Subcutaneous abdominal adipose tissue (tissue), 5 donors: ENCODE data around the gene USF1.

Experiments
- H3K27ac ChIP-seq: one replicate; pipeline ENCODE4 v1.7.0; 2013; ENCODE audit warnings: low read depth, mild to moderate bottlenecking, inconsistent platforms, low read length, moderate library complexity
- H3K27me3 ChIP-seq, 5 donors: one replicate each; pipeline ENCODE4 v1.7.0; 2013; ENCODE audit warnings: low read length in 5 of 5, inconsistent platforms in 1 of 5; ENCODE audit not compliant: control insufficient read depth in 5 of 5, insufficient read depth in 4 of 5
- H3K36me3 ChIP-seq, 5 donors: one replicate each; pipeline ENCODE4 v1.7.0; 2013; ENCODE audit warnings: low read length in 5 of 5; ENCODE audit not compliant: control insufficient read depth in 5 of 5, insufficient read depth in 5 of 5
- H3K4me1 ChIP-seq, 5 donors: one replicate each; pipeline ENCODE4 v1.7.0; 2013; ENCODE audit warnings: low read length in 5 of 5, mild to moderate bottlenecking in 3 of 5, moderate library complexity in 1 of 5; ENCODE audit not compliant: control insufficient read depth in 5 of 5, insufficient read depth in 5 of 5
- H3K4me3 ChIP-seq, 5 donors: one replicate each; pipeline ENCODE4 v1.7.0; 2013; ENCODE audit warnings: low read length in 5 of 5, low read depth in 1 of 5
- H3K9ac ChIP-seq, 5 donors: one replicate each; pipeline ENCODE4 v1.7.0; 2013; ENCODE audit warnings: low read length in 5 of 5, mild to moderate bottlenecking in 4 of 5, moderate library complexity in 3 of 5
- H3K9me3 ChIP-seq, 5 donors: one replicate each; pipeline ENCODE4 v1.7.0; 2013; ENCODE audit warnings: low read length in 5 of 5; ENCODE audit not compliant: control insufficient read depth in 5 of 5
- donor health status: healthy.
- donor health status: healthy.
- donor health status: healthy.
- donor health status: healthy.
- donor health status: healthy.

Gene USF1

DNA sequence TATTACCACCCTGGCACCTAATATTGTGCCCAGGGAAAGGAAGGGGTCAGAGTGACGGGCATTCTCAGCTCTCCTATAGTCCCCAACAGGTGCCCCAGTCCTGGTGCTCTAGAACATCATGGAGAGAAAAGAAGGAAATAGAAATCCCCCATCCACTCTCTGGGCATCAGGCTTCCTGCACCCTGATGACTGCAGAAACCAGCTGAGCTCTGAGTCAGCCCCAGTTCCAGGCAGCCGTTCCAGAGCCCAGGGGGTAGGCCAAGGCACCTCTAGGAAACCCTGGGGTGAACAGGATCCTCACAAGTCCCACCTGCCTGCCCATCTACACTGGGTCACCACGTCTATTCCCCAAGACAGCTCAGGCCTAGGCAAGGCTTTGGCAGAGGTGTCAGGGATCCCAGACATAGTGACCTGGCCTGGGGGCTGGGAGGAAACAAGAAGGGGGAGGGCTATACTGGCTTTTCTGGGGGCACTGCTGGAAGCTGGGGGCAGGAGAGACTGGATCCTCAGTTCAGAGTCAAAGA, 42.9 kb upstream of the USF1 start:
- no peaks in the 10 kb centered on the region for H3K9me3 ChIP-seq
- no peaks in the 10 kb centered on the region for H3K27me3 ChIP-seq
- no peaks in the 10 kb centered on the region for H3K36me3 ChIP-seq
- no peak overlapping the region for H3K9ac ChIP-seq
- no peak overlapping the region for H3K4me3 ChIP-seq
- H3K27ac ChIP-seq: no peak overlapping the region
- H3K4me1 ChIP-seq: peaks cover 0 to 8% (median 0%) of the 10 kb centered on the region in 5 donors

DNA sequence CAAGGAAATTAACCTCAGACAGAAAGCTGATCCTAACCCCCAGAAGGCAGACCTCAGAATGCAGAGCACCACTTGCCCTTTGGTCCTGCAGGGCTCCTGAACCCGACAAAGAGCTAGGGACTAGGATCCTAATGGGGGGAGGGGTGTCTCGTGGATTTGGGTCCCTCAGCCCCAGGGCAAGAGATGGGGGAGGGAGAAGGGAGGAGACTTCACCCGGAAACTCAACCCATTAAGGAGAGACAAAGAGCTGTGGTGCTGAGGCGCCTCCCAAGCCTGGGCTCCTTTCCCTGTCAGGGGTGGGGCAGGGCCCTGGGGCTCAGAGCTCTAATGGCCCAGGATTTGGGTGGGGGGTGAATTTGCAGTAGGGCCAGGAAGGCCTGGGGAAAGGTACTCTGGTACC, 40.7 kb upstream of the USF1 start:
- Histone ChIP-seq H3K4me3 (no peak overlapping the region), H3K36me3 (no peaks in the 10 kb centered on the region), H3K9me3 (no peaks in the 10 kb centered on the region), H3K27ac (no peak overlapping the region), H3K9ac (no peak overlapping the region), H3K27me3 (no peaks in the 10 kb centered on the region), H3K4me1 (peaks cover 0 to 12% (median 0%) of the 10 kb centered on the region in 5 donors)

DNA sequence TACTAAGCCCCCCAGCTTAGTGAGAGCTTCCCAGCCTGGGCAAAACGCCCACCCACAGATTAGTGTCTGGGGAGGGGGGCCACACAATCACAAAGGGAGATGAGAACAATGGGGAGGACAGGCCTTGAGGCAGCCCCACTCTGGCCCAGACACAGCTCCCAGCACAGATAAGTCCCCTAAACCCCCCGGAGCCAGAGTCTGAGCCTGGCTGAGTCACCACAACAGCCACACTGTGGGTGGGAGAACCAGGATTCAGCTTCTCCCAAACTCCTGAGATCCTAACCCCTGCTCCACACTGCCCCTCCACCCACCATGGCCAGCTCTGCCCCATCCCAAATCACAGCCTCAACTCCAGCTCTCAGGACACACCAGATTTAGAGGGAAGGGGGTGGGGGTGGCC, 39.4 kb upstream of the USF1 start:
- no peak overlapping the region for H3K4me3 ChIP-seq
- H3K27ac ChIP-seq: no peak overlapping the region
- no peaks in the 10 kb centered on the region for H3K9me3 ChIP-seq
- no peaks in the 10 kb centered on the region for H3K36me3 ChIP-seq
- H3K4me1 ChIP-seq: peaks cover 0 to 12% (median 0%) of the 10 kb centered on the region in 5 donors
- H3K9ac ChIP-seq: no peak overlapping the region
- no peaks in the 10 kb centered on the region for H3K27me3 ChIP-seq

- Histone ChIP-seq H3K4me3 (no peak overlapping the region), H3K4me1 (peaks cover 0 to 12% (median 0%) of the 10 kb centered on the region in 5 donors), H3K27ac (no peak overlapping the region), H3K9ac (no peak overlapping the region), H3K36me3 (no peaks in the 10 kb centered on the region), H3K27me3 (no peaks in the 10 kb centered on the region), H3K9me3 (no peaks in the 10 kb centered on the region)
These were observed 38.8 kb upstream of the USF1 start for GRCh38 chr1:161084597-161084988.

- Histone ChIP-seq H3K27ac (no peak overlapping the region), H3K4me3 (no peak overlapping the region), H3K9ac (no peak overlapping the region)
These were observed 38.2 kb upstream of the USF1 start for GRCh38 chr1:161083748-161084596.

GRCh38 chr1:161082996-161083747, 37.4 kb upstream of the USF1 start:
- Histone ChIP-seq H3K27ac (no peak overlapping the region), H3K9me3 (no peaks in the 10 kb centered on the region), H3K27me3 (peaks cover 0 to 3% (median 0%) of the 10 kb centered on the region in 5 donors), H3K4me1 (peaks cover 0 to 6% (median 0%) of the 10 kb centered on the region in 5 donors), H3K4me3 (no peak overlapping the region), H3K9ac (no peak overlapping the region), H3K36me3 (no peaks in the 10 kb centered on the region)

More at GRCh38 chr1:161083748-161084596, 38.2 kb upstream of the USF1 start:
- H3K4me1 ChIP-seq: peaks cover 0 to 10% (median 0%) of the 10 kb centered on the region in 5 donors
- no peaks in the 10 kb centered on the region for H3K36me3 ChIP-seq
- H3K9me3 ChIP-seq: no peaks in the 10 kb centered on the region
- H3K27me3 ChIP-seq: peaks cover 0 to 3% (median 0%) of the 10 kb centered on the region in 5 donors

GRCh38 chr1:161082483-161082882, 36.7 kb upstream of the USF1 start:
- H3K27ac ChIP-seq: no peak overlapping the region
- no peak overlapping the region for H3K4me3 ChIP-seq
- H3K27me3 ChIP-seq: peaks cover 0 to 3% (median 0%) of the 10 kb centered on the region in 5 donors
- H3K36me3 ChIP-seq: no peaks in the 10 kb centered on the region
- no peak overlapping the region for H3K9ac ChIP-seq
- no peaks in the 10 kb centered on the region for H3K9me3 ChIP-seq
- H3K4me1 ChIP-seq: peaks cover 0 to 6% (median 0%) of the 10 kb centered on the region in 5 donors

DNA sequence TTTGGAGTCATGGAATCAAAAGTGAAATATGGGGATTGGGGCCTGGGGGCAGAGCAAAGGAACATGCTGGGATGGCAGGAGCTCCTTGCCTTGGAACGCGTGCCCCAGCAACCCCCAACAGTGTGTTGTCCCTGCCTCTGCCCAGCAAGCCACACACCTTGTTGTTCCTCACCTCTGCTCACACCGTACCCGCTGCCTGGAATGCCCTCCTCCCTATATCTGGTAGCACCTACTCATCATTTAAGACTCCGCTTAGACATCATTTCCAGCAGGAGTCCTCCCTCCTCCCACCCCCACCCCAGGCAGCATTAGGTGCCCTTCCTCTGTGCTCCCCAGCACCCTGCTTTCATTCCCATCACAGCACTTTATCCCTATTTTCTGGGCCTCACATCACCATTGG, 35.7 kb upstream of the USF1 start:
- H3K9me3 ChIP-seq: no peaks in the 10 kb centered on the region
- no peak overlapping the region for H3K27ac ChIP-seq
- no peak overlapping the region for H3K9ac ChIP-seq
- H3K36me3 ChIP-seq: no peaks in the 10 kb centered on the region
- peaks cover 0 to 6% (median 0%) of the 10 kb centered on the region in 5 donors for H3K4me1 ChIP-seq
- H3K27me3 ChIP-seq: peaks cover 0 to 3% (median 0%) of the 10 kb centered on the region in 5 donors
- no peak overlapping the region for H3K4me3 ChIP-seq

- Histone ChIP-seq H3K9me3 (no peaks in the 10 kb centered on the region), H3K4me3 (no peak overlapping the region), H3K9ac (no peak overlapping the region), H3K4me1 (peaks cover 0 to 6% (median 0%) of the 10 kb centered on the region in 5 donors), H3K27me3 (peaks cover 0 to 3% (median 0%) of the 10 kb centered on the region in 5 donors), H3K36me3 (no peaks in the 10 kb centered on the region), H3K27ac (no peak overlapping the region)
These were observed 34.9 kb upstream of the USF1 start for GRCh38 chr1:161080441-161081405.
